ENCODE data around the gene LRRC57.

Gene LRRC57

GRCh38 chr15:42502477-42502876 lies 46.1 kb downstream of the LRRC57 start:
- TF ChIP-seq Cebpa-rat (IDR thresholded peaks at IDR 0.05) = no peak
- Histone ChIP-seq H4K20me1 (peaks cover 0 to 94% (median 62%) of the 10 kb centered on the region in 11 experiments; a peak in 17 of 22 replicates), H3K36me3 (peaks cover 5 to 93% (median 25%) of the 10 kb centered on the region in 11 experiments; a peak in 19 of 22 replicates), H3K27ac (peak overlapping the region in 2 of 11 experiments; percentile 24 to 44; a peak in 2 of 22 replicates), H3K9me3 (replicated peaks in 1 of 11) (no peaks in the 10 kb centered on the region), H3K9ac (no peak overlapping the region), H3K27me3 (no peaks in the 10 kb centered on the region), H3K4me3 (no peak overlapping the region), H3K4me1 (peaks cover 0 to 90% (median 45%) of the 10 kb centered on the region in 10 experiments; a peak in 18 of 20 replicates), H3K4me2 (peak overlapping the region in 3 of 11 experiments; percentile 50 to 75 (median 67); a peak in 5 of 22 replicates)

- Histone ChIP-seq H3K27ac (peak overlapping the region in 5 of 11 experiments; percentile 37 to 66 (median 64); a peak in 8 of 22 replicates), H3K4me1 (peaks cover 14 to 90% (median 61%) of the 10 kb centered on the region in 10 experiments), H3K4me2 (peak overlapping the region in 9 of 11 experiments; percentile 13 to 98 (median 92); a peak in 15 of 22 replicates), H3K9ac (peak overlapping the region in 3 of 11 experiments; percentile 36 to 47 (median 47); a peak in 6 of 22 replicates), H4K20me1 (peaks cover 0 to 75% (median 41%) of the 10 kb centered on the region in 11 experiments; a peak in 16 of 22 replicates), H3K27me3 (no peaks in the 10 kb centered on the region), H3K4me3 (peak overlapping the region in 2 of 10 experiments; percentile 3 to 33; a peak in 1 of 20 replicates), H3K36me3 (peaks cover 0 to 69% (median 11%) of the 10 kb centered on the region in 11 experiments; a peak in 15 of 22 replicates), H3K9me3 (replicated peaks in 1 of 11) (no peaks in the 10 kb centered on the region)
- TF ChIP-seq Cebpa-rat (IDR thresholded peaks at IDR 0.05) = no peak
Observed at GRCh38 chr15:42499858-42500609, 48.6 kb downstream of the LRRC57 start.

- Histone ChIP-seq H3K4me1 (peaks cover 30 to 90% (median 69%) of the 10 kb centered on the region in 10 experiments), H4K20me1 (peaks cover 0 to 60% (median 34%) of the 10 kb centered on the region in 11 experiments; a peak in 14 of 22 replicates), H3K4me3 (no peak overlapping the region), H3K36me3 (peaks cover 0 to 55% (median 11%) of the 10 kb centered on the region in 11 experiments; a peak in 14 of 22 replicates), H3K27me3 (no peaks in the 10 kb centered on the region), H3K27ac (peak overlapping the region in 4 of 11 experiments; percentile 12 to 66 (median 64); a peak in 5 of 22 replicates), H3K9me3 (replicated peaks in 1 of 11) (no peaks in the 10 kb centered on the region), H3K4me2 (peak overlapping the region in 10 of 11 experiments; percentile 6 to 98 (median 96); a peak in 19 of 22 replicates), H3K9ac (peak overlapping the region in 1 of 11 experiments; percentile 16; a peak in 1 of 22 replicates)
- no peak for TF ChIP-seq Cebpa-rat (IDR thresholded peaks at IDR 0.05)
Observed at GRCh38 chr15:42498212-42499068, 50.2 kb downstream of the LRRC57 start.

- Histone ChIP-seq H3K9ac (peak within 1 kb of the TSS; percentile 83 to 92 (median 87)), H3K4me2 (peak within 1 kb of the TSS; percentile 76 to 98 (median 96)), H3K4me3 (peak within 1 kb of the TSS; percentile 76 to 99 (median 88)), H3K9me3 (replicated peaks in 1 of 11) (no peaks in the 10 kb centered on the region), H3K27ac (peak within 1 kb of the TSS; percentile 68 to 86 (median 72)), H3K27me3 (no peaks in the 10 kb centered on the region), H4K20me1 (peaks cover 0 to 31% (median 15%) of the 10 kb centered on the region in 11 experiments; a peak in 10 of 22 replicates), H3K36me3 (peaks cover 0 to 28% (median 6%) of the 10 kb centered on the region in 11 experiments; a peak in 10 of 22 replicates), H3K4me1 (peaks cover 42 to 87% (median 81%) of the 10 kb centered on the region in 10 experiments)
- TF ChIP-seq Cebpa-rat (IDR thresholded peaks at IDR 0.05) = no peak
Observed at GRCh38 chr15:42495361-42496212, 53.0 kb downstream of the LRRC57 start, which contains the start of gene SNAP23. Gene SNAP23, plus strand, starts transcription at chr15:42495634. Its CDS starts 16,213 bp downstream, at chr15:42511847.

- peaks cover 0 to 21% (median 4%) of the 10 kb centered on the region in 11 experiments; a peak in 9 of 22 replicates for H3K36me3 ChIP-seq
- H3K4me1 ChIP-seq = peaks cover 44 to 81% (median 76%) of the 10 kb centered on the region in 10 experiments
- H3K4me2 ChIP-seq = peak overlapping the region; percentile 76 to 98 (median 96)
- H3K9ac ChIP-seq = peak overlapping the region; percentile 83 to 92 (median 87)
- peak overlapping the region; percentile 76 to 99 (median 88) for H3K4me3 ChIP-seq
- peak overlapping the region; percentile 68 to 86 (median 72); a peak in 21 of 22 replicates for H3K27ac ChIP-seq
- no peaks in the 10 kb centered on the region for H3K27me3 ChIP-seq
- no peak for TF ChIP-seq Cebpa-rat (IDR thresholded peaks at IDR 0.05)
- H3K9me3 ChIP-seq (replicated peaks in 1 of 11) = no peaks in the 10 kb centered on the region
- H4K20me1 ChIP-seq = peaks cover 0 to 27% (median 13%) of the 10 kb centered on the region in 11 experiments; a peak in 11 of 22 replicates
Observed at GRCh38 chr15:42494998-42495360, 53.6 kb downstream of the LRRC57 start.

GRCh38 chr15:42493679-42494078 lies 54.9 kb downstream of the LRRC57 start:
- peaks cover 52 to 81% (median 76%) of the 10 kb centered on the region in 10 experiments for H3K4me1 ChIP-seq
- no peaks in the 10 kb centered on the region for H3K27me3 ChIP-seq
- H3K9me3 ChIP-seq (replicated peaks in 1 of 11) = no peaks in the 10 kb centered on the region
- peaks cover 0 to 13% (median 5%) of the 10 kb centered on the region in 11 experiments; a peak in 10 of 22 replicates for H3K36me3 ChIP-seq
- peaks cover 0 to 36% (median 17%) of the 10 kb centered on the region in 11 experiments; a peak in 12 of 22 replicates for H4K20me1 ChIP-seq
- peak overlapping the region in 8 of 11 experiments; percentile 7 to 91 (median 74); a peak in 14 of 22 replicates for H3K9ac ChIP-seq
- H3K4me2 ChIP-seq = peak overlapping the region; percentile 76 to 98 (median 96)
- peak overlapping the region in 10 of 11 experiments; percentile 4 to 86 (median 72); a peak in 18 of 22 replicates for H3K27ac ChIP-seq
- TF ChIP-seq Cebpa-rat (IDR thresholded peaks at IDR 0.05) = no peak
- H3K4me3 ChIP-seq = peak overlapping the region in 7 of 10 experiments; percentile 4 to 85 (median 78); a peak in 12 of 20 replicates

GRCh38 chr15:42491539-42492225 lies 56.9 kb downstream of the LRRC57 start:
- peak overlapping the region; percentile 91 to 98 (median 95) for H3K27ac ChIP-seq
- no peak for TF ChIP-seq Cebpa-rat (IDR thresholded peaks at IDR 0.05)
- no peaks in the 10 kb centered on the region for H3K9me3 ChIP-seq (replicated peaks in 1 of 11)
- H3K4me3 ChIP-seq = peak overlapping the region; percentile 82 to 95 (median 89)
- H3K4me1 ChIP-seq = peaks cover 50 to 74% (median 65%) of the 10 kb centered on the region in 10 experiments
- H3K36me3 ChIP-seq = peaks cover 0 to 21% (median 6%) of the 10 kb centered on the region in 11 experiments; a peak in 12 of 22 replicates
- no peaks in the 10 kb centered on the region for H3K27me3 ChIP-seq
- peak overlapping the region; percentile 77 to 98 (median 92) for H3K4me2 ChIP-seq
- peaks cover 0 to 39% (median 25%) of the 10 kb centered on the region in 11 experiments; a peak in 14 of 22 replicates for H4K20me1 ChIP-seq
- peak overlapping the region; percentile 89 to 94 (median 90) for H3K9ac ChIP-seq
